ENCODE data around the gene SYT5. TPM values are rescaled to one million over a fixed set of nuclear protein-coding genes. Genes with fewer than 3 reads are reported as not detected.
"Not testable (repeated sequence)": the region's sequence is repeated elsewhere in the genome, so short reads cannot be mapped to it uniquely, and the experiment has no call there.

SYT5 gene
- total RNA-seq, 1 donor from 2014 or later = 23.7 TPM

DNA sequence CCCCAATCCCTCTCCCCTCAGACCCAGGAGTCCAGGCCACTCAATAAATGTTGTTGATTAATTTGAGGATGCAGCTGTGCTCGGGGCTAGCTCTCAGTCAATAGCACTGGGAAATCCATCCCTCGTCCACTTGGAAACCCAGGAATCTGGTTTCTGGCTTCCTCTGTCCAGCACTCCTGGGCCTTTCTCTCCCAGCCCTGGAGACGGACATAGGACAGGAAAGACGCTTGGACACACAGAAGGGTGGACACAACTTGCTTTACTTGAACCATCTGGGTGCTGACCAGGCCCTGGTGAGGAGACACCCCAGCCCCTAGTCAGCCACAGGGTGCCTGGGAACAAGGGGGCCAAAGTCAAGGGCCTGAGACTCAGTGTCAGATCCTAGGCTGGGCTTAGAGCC, 21.7 kb downstream of the SYT5 start:
- peaks cover 17% of the 10 kb centered on the region for H3K27me3 Mint-ChIP-seq (ENCODE audit: unreplicated experiment)
- H3K4me1 Mint-ChIP-seq (ENCODE audit: low read depth, unreplicated experiment) = peaks cover 1% of the 10 kb centered on the region
- no peak for TF ChIP-seq CTCF (IDR thresholded peaks at IDR 0.05; ENCODE audit: partially characterized antibody, unreplicated experiment)
- no peak overlapping the region for H3K4me3 Mint-ChIP-seq (ENCODE audit: unreplicated experiment)
- peaks cover 8% of the 10 kb centered on the region for H3K9me3 Mint-ChIP-seq (ENCODE audit: unreplicated experiment)
- peak overlapping the region; percentile 38 for H3K27ac Mint-ChIP-seq (ENCODE audit: unreplicated experiment)
- H3K36me3 Mint-ChIP-seq (ENCODE audit: unreplicated experiment) = no peaks in the 10 kb centered on the region
- DNase-seq = no peak

GRCh38 chr19:55157064-55157908, 22.8 kb downstream of the SYT5 start, which contains the start of gene TNNI3:
TNNI3 (minus strand) TSS chr19:55157732; CDS start chr19:55157589, 143 bp downstream.
- Mint-ChIP-seq H3K9me3 (ENCODE audit: unreplicated experiment) (peaks cover 9% of the 10 kb centered on the region), H3K4me1 (ENCODE audit: low read depth, unreplicated experiment) (peaks cover 1% of the 10 kb centered on the region), H3K36me3 (ENCODE audit: unreplicated experiment) (no peaks in the 10 kb centered on the region), H3K27me3 (ENCODE audit: unreplicated experiment) (peaks cover 17% of the 10 kb centered on the region), H3K27ac (ENCODE audit: unreplicated experiment) (peak within 1 kb of the TSS; percentile 38), H3K4me3 (ENCODE audit: unreplicated experiment) (peak within 1 kb of the TSS; percentile 71)
- no peak for DNase-seq
- TF ChIP-seq CTCF (IDR thresholded peaks at IDR 0.05; ENCODE audit: partially characterized antibody, unreplicated experiment) = no peak

DNA sequence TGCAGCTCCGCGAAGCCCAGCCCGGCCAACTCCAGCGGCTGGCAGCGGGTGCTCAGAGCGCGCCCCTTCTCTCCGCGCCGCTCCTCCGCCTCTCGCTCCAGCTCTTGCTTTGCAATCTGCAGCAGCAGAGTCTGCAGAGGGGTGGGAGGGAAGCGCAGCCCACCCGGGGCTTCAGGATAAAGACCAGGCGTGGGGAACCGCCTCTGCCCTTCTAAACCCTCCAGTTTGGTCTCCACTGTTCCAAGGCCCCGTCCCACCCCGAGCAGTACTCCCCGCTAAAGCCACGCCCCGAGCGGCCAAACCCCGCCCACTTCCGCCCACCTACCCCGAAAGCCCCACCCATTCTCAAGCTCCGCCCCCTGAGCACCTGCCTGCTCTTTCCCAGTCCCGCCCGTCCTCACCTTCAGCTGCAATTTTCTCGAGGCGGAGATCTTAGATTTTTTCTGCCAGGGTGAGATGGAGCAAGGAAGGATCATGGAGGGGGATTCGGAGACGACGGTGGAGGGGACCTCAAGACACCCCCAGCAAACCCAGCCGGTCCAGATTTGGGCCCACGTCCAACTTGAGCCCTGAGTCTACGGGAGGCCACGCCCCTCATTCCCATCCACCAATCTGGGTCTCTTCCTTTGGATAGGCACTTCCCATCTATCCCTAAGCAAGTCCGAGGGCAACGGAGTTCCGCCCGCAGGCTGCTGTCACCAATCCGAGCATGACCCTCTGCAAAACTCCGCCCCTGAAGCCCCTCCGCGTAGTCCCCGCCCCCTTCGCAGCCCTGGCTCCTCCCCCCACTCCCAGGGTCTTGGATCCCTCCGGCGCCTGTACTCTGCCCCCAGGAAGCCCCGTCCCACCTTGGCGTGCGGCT, 23.7 kb downstream of the SYT5 start:
- Mint-ChIP-seq H3K4me3 (ENCODE audit: unreplicated experiment) (peak overlapping the region; percentile 71), H3K9me3 (ENCODE audit: unreplicated experiment) (peaks cover 14% of the 10 kb centered on the region), H3K27me3 (ENCODE audit: unreplicated experiment) (peaks cover 20% of the 10 kb centered on the region), H3K4me1 (ENCODE audit: low read depth, unreplicated experiment) (peaks cover 2% of the 10 kb centered on the region), H3K27ac (ENCODE audit: unreplicated experiment) (no peak overlapping the region), H3K36me3 (ENCODE audit: unreplicated experiment) (no peaks in the 10 kb centered on the region)
- DNase-seq = peak; percentile 77
- no peak for TF ChIP-seq CTCF (IDR thresholded peaks at IDR 0.05; ENCODE audit: partially characterized antibody, unreplicated experiment)

DNA sequence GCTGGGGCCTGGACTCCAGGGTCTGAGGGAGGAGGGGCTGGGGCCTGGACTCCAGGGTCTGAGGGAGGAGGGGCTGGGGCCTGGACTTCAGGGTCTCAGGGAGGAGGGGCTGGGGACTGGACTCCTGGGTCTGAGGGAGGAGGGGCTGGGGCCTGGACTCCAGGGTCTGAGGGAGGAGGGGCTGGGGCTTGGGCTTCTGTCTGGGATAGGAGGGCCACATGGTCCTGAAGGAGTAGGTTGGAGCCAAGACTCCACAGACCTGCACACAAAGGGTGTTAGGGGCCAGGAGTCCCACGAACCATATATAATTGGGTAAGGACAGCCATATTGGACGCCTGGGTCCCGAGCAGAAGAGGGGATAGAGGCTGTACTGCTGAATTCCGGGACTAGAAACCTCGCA, 24.3 kb downstream of the SYT5 start:
- Mint-ChIP-seq H3K27me3 (ENCODE audit: unreplicated experiment) (peaks cover 23% of the 10 kb centered on the region), H3K9me3 (ENCODE audit: unreplicated experiment) (peaks cover 14% of the 10 kb centered on the region)
- not testable (repeated sequence) for DNase-seq; H3K4me1 Mint-ChIP-seq (ENCODE audit: low read depth, unreplicated experiment); H3K36me3 Mint-ChIP-seq (ENCODE audit: unreplicated experiment); H3K27ac Mint-ChIP-seq (ENCODE audit: unreplicated experiment); H3K4me3 Mint-ChIP-seq (ENCODE audit: unreplicated experiment)

DNA sequence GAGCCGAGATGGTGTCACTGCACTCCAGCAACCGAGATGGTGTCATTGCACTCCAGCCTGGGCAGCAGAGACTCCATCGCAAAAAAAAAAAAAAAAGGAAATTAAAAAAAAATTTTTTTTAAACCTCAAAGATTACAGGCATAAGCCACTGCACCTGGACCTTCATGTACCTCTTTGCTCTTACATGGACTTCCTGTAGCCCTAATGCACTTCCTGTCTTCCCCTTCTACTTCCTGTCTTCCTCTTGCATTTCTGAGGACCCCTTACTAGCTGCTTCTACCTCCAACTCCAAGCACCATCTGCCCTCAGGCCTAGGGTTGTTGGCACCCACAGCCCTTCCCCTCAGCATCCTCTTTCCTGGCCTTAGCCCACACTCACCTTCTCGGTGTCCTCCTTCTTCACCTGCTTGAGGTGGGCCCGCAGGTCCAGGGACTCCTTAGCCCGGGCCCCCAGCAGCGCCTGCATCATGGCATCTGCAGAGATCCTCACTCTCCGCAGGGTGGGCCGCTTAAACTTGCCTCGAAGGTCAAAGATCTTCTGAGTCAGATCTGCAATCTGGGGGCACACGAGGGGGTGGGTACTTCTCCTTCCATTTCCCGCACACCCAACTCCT, 26.3 kb downstream of the SYT5 start:
- no peak for DNase-seq
- no peak overlapping the region for H3K4me3 Mint-ChIP-seq (ENCODE audit: unreplicated experiment)
- no peak overlapping the region for H3K27ac Mint-ChIP-seq (ENCODE audit: unreplicated experiment)
- peaks cover 7% of the 10 kb centered on the region for H3K4me1 Mint-ChIP-seq (ENCODE audit: low read depth, unreplicated experiment)
- H3K36me3 Mint-ChIP-seq (ENCODE audit: unreplicated experiment) = peaks cover 5% of the 10 kb centered on the region
- H3K9me3 Mint-ChIP-seq (ENCODE audit: unreplicated experiment) = peaks cover 13% of the 10 kb centered on the region
- peaks cover 26% of the 10 kb centered on the region for H3K27me3 Mint-ChIP-seq (ENCODE audit: unreplicated experiment)
- TF ChIP-seq CTCF (IDR thresholded peaks at IDR 0.05; ENCODE audit: partially characterized antibody, unreplicated experiment) = no peak

Measured in glutamatergic neuron (in vitro differentiated cells).